Keratinocyte (primary cell): Measurements from ENCODE around the gene ATP6V1G3. TPM values are rescaled to one million over a fixed set of nuclear protein-coding genes. Genes with fewer than 3 reads are reported as not detected.
A peak's percentile ranks its signal among the peaks of the same experiment; 100 is the strongest.

Source experiments
- DNase-seq: peaks from one replicate; pipeline ENCODE4 v3.0.0-alpha.2; 2011; ENCODE audit warnings: low read depth, missing footprints, low spot score
- FAIRE-seq: peaks from 2 replicates; lab custom pipeline; 2011; peaks lifted over from hg19 to GRCh38; lab: Jason Lieb, UNC
- H2AFZ ChIP-seq: 2 replicates; pipeline ENCODE4 v1.6.0; 2012; ENCODE audit warnings: low read length, control low read depth, inconsistent platforms; ENCODE audit not compliant: control insufficient read depth
- H3K27ac ChIP-seq: 2 replicates; pipeline ENCODE4 v1.5.1; 2011; ENCODE audit warnings: low read length; ENCODE audit not compliant: control insufficient read depth, insufficient read depth
- H3K27me3 ChIP-seq: 3 replicates; pipeline ENCODE4 v1.6.0; 2011; ENCODE audit warnings: low read length; ENCODE audit not compliant: control insufficient read depth, insufficient read depth; ENCODE audit errors: extremely low read depth
- H3K36me3 ChIP-seq, 2 experiments: 2 replicates in 1 of 2; 3 replicates in 1 of 2; pipeline ENCODE4 v1.5.1; 2011; ENCODE audit warnings: low read length in 2 of 2, mild to moderate bottlenecking in 1 of 2; ENCODE audit not compliant: control insufficient read depth in 2 of 2, insufficient read depth in 2 of 2; ENCODE audit errors: extremely low read depth in 1 of 2
- H3K4me1 ChIP-seq: 3 replicates; pipeline ENCODE4 v1.5.1; 2011; ENCODE audit warnings: low read length; ENCODE audit not compliant: control insufficient read depth, insufficient read depth; ENCODE audit errors: extremely low read depth
- H3K4me2 ChIP-seq: 3 replicates; pipeline ENCODE4 v1.6.0; 2011; ENCODE audit warnings: low read depth, low read length; ENCODE audit not compliant: control insufficient read depth, insufficient read depth; ENCODE audit errors: extremely low read depth
- H3K4me3 ChIP-seq, 3 experiments: fragments of 200-600 bp in 1 of 3; sonication (generic) in 1 of 3; 2 replicates in 2 of 3; 3 replicates in 1 of 3; pipeline ENCODE4 v1.5.1; 2011 to 2016; ENCODE audit warnings: low read length in 3 of 3, mild to moderate bottlenecking in 3 of 3, control low read depth in 2 of 3, inconsistent platforms in 1 of 3, low read depth in 1 of 3, mixed read lengths in 1 of 3, mixed run types in 1 of 3, moderate library complexity in 1 of 3; ENCODE audit not compliant: control insufficient read depth in 2 of 3, insufficient read depth in 2 of 3; ENCODE audit errors: extremely low read depth in 1 of 3
- H3K79me2 ChIP-seq: 2 replicates; pipeline ENCODE4 v1.6.0; 2012; ENCODE audit warnings: low read length; ENCODE audit not compliant: control insufficient read depth, insufficient read depth
- H3K9ac ChIP-seq: 3 replicates; pipeline ENCODE4 v1.6.0; 2011; ENCODE audit warnings: low read length; ENCODE audit not compliant: control insufficient read depth, insufficient read depth; ENCODE audit errors: extremely low read depth
- H3K9me1 ChIP-seq: 3 replicates; pipeline ENCODE4 v1.6.0; 2011; ENCODE audit warnings: low read length; ENCODE audit not compliant: control insufficient read depth, insufficient read depth; ENCODE audit errors: extremely low read depth
- H3K9me3 ChIP-seq: 2 replicates; pipeline ENCODE4 v1.5.1; 2012; ENCODE audit warnings: low read depth, low read length; ENCODE audit not compliant: control insufficient read depth
- H4K20me1 ChIP-seq: 3 replicates; pipeline ENCODE4 v1.6.0; 2011; ENCODE audit warnings: low read length; ENCODE audit not compliant: control insufficient read depth, insufficient read depth; ENCODE audit errors: extremely low read depth
- CTCF ChIP-seq, 3 experiments: IDR thresholded peaks in 1 of 3; conservative IDR thresholded peaks in 1 of 3; optimal IDR thresholded peaks in 1 of 3; 2 replicates in 2 of 3; 3 replicates in 1 of 3; pipeline versions ENCODE3 to v1.5.1; 2011; ENCODE audit warnings: low read length in 3 of 3, mild to moderate bottlenecking in 3 of 3, moderate library complexity in 2 of 3, control low read depth in 1 of 3, inconsistent platforms in 1 of 3; ENCODE audit not compliant: insufficient read depth in 2 of 3; ENCODE audit errors: extremely low read depth in 1 of 3
- EZH2 ChIP-seq: IDR thresholded peaks from one replicate; pipeline ENCODE4 v1.6.1; 2012; ENCODE audit warnings: inconsistent platforms, mild to moderate bottlenecking, low read length, moderate library complexity
- dilution Hi-C: fragments of 300-500 bp; cut with MboI; formaldehyde crosslinking; loops from one replicate; pipeline ENCODE4 v1.7.0; 2020; ENCODE audit warnings: low sequenced_read_pairs; ENCODE audit not compliant: extremely low pct_ligation_motif_present
- polyA plus RNA-seq, 5 experiments: library from polyadenylated mRNA; depleted of rRNA in 3 of 5; stranded (reverse) in 3 of 5; stranded (forward) in 1 of 5; unstranded in 1 of 5; fragments of >200 nt; gene quantifications; 1 replicate in 1 of 5; 2 replicates in 3 of 5; 3 replicates in 1 of 5; pipeline versions ENCODE4 v1.2.1 to v1.2.3, GENCODE V29; 2011 to 2012; ENCODE audit warnings: missing spikeins in 2 of 5, low read depth in 1 of 5, low replicate concordance in 1 of 5

The ATP6V1G3 gene
- polyA plus RNA-seq, 1 donor (not counting 4 experiments of a cell fraction or from before 2014, with no cell fraction given): not detected

- TF ChIP-seq CTCF (optimal IDR thresholded peaks at IDR 0.05 in 1 of 3, IDR thresholded peaks at IDR 0.05 in 1 of 3, conservative IDR thresholded peaks at IDR 0.05 in 1 of 3; ENCODE audit: extremely low read depth in 1 of 3, insufficient read depth in 2 of 3, low read length in 3 of 3) (no peak), EZH2 (no peak)
- peak; percentile 13 for FAIRE-seq
Measured at GRCh38 chr1:198560161-198560560, 19.7 kb upstream of the ATP6V1G3 start.

GRCh38 chr1:198559362-198559761 is 18.9 kb upstream of the ATP6V1G3 start:
- H3K9me3 ChIP-seq: no peaks in the 10 kb centered on the region
- H3K9ac ChIP-seq: no peak overlapping the region
- TF ChIP-seq EZH2: no peak
- TF ChIP-seq CTCF (optimal IDR thresholded peaks at IDR 0.05 in 1 of 3, IDR thresholded peaks at IDR 0.05 in 1 of 3, conservative IDR thresholded peaks at IDR 0.05 in 1 of 3; ENCODE audit: extremely low read depth in 1 of 3, insufficient read depth in 2 of 3, low read length in 3 of 3): no peak
- no peaks in the 10 kb centered on the region for H3K27me3 ChIP-seq
- no peak overlapping the region for H3K27ac ChIP-seq
- dilution Hi-C loops: no loop called here
- H4K20me1 ChIP-seq: no peaks in the 10 kb centered on the region
- FAIRE-seq (no peak), DNase-seq (no peak)
- H3K79me2 ChIP-seq: no peaks in the 10 kb centered on the region
- no peak overlapping the region for H3K4me3 ChIP-seq
- no peaks in the 10 kb centered on the region for H3K36me3 ChIP-seq
- no peak overlapping the region for H3K4me2 ChIP-seq
- no peaks in the 10 kb centered on the region for H3K9me1 ChIP-seq
- H3K4me1 ChIP-seq: peaks cover 7% of the 10 kb centered on the region
- no peak overlapping the region for H2AFZ ChIP-seq

More at GRCh38 chr1:198560161-198560560, 19.7 kb upstream of the ATP6V1G3 start:
- Histone ChIP-seq H3K36me3 (no peaks in the 10 kb centered on the region), H3K4me1 (peaks cover 7% of the 10 kb centered on the region), H3K4me3 (no peak overlapping the region), H3K79me2 (no peaks in the 10 kb centered on the region), H3K27ac (no peak overlapping the region), H4K20me1 (no peaks in the 10 kb centered on the region), H3K9ac (no peak overlapping the region), H3K9me1 (no peaks in the 10 kb centered on the region), H3K9me3 (no peaks in the 10 kb centered on the region), H3K4me2 (no peak overlapping the region), H2AFZ (no peak overlapping the region), H3K27me3 (no peaks in the 10 kb centered on the region)
- dilution Hi-C loops: no loop called here
- DNase-seq: no peak
